Germinal center (tissue), 1 donor: Measurements from ENCODE around the gene KLHL26.
"Not testable (repeated sequence)": the region's sequence is repeated elsewhere in the genome, so short reads cannot be mapped to it uniquely, and the experiment has no call there.

Experiments
- DNase-seq: peaks from one replicate; pipeline ENCODE4 v3.0.0; 2012; ENCODE audit warnings: mixed read lengths, low spot score

KLHL26 gene

DNA sequence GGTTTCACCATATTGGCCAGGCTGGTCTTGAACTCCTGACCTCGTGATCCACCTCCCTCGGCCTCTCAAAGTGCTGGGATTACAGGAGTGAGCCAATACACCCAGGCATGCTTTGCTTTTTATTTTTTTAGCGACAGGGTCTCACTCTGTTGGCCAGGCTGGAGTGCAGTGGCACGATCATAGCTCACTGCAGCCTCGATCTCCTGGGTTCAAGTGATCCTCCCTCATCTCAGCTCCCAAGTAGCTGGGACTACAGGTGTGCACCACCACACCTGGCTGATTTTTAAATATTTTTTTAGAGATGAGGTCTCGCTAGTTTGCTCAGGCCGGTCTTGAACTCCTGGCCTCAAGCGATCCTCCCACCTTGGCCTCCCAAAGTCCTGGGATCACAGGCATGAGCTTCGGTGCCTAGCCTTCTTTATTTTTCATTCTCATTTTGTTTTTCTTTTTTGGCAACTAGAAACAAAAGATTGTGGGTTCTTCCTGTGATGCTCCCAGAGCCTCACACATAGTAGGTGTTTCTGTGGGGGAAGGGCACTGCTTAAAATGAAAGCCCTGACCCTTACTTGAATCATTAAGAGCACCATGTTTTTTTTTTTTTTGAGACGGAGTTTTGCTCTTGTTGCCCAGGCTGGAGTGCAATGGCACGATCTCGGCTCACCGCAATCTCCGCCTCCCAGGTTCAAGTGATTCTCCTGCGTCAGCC is 36.0 kb upstream of the KLHL26 start:
- DNase-seq = not testable (repeated sequence)

DNA sequence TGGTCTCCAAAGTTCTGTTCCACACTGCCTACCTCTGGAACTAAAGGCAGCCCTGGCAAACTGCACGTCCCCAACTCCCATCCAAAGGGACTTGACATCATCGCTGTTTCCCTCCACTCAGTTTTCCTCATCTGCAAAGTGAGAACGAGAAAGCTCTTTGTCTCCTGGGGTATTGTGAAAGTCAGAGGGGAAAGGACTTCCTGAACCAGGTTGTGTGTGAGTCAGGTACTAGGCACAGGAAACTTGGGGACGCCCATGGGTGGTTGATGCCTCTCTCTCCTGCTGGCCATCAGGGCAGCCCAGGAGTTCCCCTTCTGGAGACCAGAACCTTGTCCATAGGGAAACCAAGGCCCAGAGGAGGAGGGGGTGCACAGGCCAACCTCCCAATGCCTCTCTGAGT is 35.0 kb upstream of the KLHL26 start:
- DNase-seq = no peak

DNA sequence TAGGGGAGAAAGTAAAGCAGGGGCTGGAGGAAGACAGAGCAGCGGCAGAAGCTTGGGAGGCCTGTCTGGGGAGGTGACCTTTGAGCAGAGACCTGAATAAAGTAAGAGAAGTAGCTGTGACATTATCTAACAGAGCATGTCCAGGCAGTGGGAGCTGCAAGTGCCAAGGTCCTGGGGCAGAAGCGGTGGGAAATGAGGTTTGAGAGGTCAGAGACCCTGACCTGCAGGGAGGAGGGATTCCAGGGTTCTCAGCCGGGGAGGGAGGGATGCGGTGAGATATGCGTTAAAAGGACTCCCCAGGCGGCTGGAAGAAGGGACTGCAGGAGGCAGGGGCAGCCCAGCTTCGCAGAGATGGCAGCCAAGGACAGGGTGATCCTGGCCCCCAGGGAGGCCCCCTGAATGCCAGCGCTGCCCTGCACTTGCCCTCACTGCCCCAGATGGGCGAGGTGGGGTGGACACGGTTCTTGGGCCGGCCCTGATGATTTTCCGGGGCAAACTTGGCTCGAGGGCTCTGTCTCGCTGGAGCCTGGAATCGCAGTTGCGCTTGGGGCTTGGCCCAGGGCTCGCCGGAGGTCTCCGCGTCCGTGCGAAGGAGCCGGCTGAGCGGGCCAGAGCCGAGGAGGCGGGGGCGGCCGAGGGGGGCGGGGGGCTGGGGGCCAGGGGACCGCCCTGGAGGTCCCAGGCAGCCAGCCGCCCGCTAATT is 33.4 kb upstream of the KLHL26 start:
- no peak for DNase-seq

DNA sequence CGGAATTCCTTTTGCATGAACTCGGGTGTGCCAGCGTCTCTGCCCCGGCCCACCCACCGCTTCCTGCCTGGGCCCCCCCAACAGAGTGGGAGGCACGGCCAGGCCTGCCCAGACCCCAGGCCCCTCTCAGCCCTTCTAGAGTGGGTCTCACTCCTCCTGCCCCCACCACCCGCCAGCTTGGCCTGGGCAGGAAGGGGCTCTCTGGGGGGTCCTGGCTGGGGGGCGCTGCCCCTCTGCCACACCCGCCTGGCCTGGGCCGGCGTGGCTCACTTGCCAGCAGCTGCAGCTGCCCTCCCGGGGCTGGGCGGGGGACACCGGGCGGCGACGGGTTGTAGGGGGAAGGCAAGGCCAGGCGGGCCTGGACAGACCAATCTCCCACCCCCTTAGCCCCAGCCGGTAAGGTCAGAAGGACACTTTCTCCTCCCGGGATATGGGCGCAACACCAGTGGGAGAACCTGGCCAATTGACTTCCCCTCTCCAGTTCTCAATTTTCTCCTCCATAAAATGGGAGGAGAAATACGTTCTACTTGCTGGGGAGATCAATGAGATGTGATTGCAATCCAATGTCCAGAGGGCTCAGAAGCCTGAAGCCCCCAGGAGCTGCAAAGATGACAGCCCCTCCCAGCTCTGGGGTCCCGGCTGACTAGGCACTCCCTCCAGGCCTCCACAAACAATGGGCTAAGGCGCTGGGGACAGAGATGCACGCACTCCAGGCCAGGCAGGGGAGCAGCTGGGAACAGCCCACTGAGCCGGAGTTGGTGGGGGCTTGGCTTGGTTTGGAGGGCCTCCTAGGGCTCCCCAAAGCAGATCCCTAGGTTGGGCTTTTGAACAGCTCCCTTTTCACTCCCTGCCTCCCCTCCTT is 32.6 kb upstream of the KLHL26 start:
- DNase-seq = no peak

DNA sequence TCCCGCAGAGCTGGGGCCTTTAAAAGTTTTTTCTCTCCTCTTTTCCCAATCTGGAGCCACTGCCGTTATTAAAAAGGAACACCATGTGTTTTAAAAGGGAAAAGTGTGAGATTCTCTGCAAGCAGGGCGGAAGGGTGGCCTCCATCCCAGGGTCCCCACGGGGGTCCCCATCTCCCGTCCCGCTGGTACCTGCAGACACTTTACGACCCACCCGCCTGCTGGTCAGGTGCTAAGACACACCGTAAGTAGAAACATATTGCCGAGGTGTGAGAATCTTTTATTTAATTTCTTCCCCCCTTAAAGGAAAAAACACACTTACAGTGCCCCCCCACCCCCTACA is 32.0 kb upstream of the KLHL26 start:
- no peak for DNase-seq

DNA sequence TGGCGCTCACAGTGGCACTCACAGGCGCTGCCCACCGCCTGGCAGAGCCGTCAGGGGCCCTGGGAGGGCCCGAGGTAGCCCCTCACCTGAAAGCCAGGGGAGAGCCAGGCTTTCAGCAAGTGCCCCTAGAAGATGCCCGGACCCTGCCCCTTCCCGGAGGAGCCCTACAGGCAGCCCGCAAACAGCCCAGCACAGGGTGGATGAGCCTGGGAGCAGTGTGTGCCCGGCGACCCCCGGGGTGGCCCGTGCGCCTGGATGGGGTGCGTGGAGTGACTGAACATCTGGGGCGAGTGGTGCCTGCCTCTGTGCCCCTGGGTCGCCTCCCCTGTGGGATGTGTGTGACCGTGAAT is 31.7 kb upstream of the KLHL26 start:
- no peak for DNase-seq

DNA sequence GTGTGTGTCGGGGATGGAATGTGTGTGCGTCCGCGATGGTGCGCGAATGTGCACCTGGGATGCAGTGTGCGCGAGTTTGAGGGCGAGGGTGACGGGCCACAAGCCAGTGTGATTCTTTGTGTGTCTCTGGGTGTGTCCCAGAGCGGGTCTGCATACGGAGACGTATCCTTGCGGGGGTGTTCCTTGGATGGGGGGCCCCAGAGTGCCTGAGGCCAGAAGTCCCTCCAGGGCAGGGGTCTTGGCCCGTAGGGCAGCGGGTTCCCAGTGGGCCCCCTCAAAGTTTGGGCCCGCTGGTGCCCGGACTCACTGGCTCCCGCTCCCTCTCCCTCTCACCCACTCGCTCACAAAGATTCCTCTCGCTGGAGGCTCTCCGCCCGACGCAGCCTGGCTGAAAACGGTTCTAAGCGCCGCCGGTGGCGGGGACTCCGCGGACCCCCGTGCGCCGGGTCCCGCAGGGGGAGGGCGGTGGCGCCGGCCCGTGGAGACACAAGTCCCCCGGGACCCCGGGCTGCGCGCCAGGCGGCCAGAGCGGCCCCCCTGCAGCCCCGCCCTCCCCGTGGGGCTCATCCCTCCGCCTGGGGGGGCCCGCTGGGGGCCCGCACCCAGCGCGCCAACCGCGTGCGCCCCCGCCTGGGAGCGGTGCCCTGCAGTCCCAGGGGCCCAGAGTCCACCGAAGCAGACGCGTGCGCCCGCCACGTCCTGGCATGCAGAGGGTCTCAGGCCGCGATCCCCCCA is 31.1 kb upstream of the KLHL26 start:
- no peak for DNase-seq

DNA sequence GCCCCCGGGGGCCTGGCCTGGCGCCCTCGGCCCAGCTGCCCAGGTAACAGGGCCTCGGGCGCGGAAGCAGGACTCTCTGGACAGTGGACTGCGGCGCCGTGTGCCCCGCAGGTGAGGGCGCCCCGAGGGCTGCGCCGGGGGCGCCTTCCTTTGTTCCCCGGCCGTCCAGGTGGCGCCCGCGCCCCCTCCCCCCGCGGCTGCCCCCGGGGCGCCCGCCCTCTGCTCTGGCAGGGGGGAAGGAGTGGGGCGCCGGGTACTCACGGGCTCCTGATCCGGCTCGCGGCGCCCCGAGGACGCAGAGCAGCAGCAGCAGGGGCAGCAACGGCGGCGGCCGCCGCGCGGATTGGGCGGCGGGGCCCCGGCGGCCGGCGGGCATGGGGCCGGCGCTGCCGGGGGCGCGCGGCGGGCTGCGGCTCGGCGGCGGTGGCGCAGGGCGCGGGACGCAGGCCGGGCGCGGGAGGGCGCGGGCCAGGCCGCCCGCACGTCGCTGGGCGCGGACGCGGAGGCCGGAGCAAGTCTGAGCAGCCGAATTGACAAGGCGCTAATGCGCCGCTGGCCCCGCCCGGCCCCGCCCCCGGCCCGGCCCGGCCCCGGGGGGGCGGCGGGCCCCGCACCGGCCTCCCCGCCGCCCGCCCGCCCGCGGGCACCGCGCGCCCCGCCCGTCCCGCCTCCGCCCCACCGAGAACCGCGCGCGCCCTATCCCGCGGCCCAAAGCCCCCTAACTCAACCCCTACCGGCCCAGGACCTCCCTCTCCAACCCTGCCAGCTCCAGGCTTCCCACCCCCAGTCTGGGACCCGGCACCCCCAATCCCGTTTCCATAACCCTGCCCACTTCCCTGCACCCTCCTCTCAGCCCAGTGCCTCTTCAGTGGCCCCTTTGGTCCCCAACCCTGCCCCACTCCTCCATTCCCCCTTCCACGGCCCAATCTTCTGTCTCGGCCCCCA is 30.3 kb upstream of the KLHL26 start, which contains the start of gene CRLF1:
Gene CRLF1, minus strand, starts transcription at position 519 of the 945 bp plus-strand sequence. Its CDS starts 143 bp downstream, at position 376.
- no peak for DNase-seq

DNA sequence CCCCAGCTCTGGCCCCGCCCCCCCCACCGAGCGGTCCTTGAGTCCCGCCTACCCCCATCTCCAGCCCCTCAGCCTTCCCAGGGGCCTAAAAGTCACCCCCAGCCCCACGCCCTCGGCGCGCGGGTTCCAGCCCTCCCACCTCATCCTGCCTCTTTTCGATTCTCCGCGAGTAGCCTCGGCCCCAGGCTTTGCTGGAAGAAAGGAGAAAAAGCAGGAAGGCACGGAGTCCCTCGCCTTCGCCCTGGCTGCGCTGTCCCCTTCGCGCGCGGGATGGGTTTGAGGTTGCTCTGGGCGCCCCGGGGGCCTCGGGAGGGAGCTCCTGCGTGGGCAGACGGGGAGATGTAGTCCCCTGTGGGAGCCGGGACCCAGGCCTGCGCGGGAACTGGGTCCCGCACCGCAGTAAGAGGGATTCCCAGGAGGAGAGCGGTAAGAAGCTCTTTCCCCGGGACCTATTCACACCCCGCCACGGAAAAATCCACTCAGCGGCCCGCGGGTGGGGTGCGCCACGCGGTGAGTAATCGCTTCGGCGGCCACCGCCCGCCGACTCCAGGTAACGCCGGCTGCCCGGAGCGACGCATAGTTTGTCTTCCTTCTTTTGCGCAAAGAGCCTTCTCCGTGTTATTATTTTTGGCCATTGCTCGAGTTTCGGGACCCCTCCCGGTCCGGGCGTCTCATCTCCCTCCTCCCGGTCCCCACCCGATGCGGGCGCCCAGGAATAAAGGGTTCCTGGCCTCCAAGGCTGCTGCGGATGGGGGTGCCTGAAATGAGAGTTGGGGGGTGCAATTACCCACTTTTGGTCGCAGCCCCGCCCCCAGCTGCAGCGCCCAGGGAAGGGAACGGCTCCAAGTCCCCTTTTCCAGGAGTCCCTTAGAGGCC is 29.4 kb upstream of the KLHL26 start:
- no peak for DNase-seq

DNA sequence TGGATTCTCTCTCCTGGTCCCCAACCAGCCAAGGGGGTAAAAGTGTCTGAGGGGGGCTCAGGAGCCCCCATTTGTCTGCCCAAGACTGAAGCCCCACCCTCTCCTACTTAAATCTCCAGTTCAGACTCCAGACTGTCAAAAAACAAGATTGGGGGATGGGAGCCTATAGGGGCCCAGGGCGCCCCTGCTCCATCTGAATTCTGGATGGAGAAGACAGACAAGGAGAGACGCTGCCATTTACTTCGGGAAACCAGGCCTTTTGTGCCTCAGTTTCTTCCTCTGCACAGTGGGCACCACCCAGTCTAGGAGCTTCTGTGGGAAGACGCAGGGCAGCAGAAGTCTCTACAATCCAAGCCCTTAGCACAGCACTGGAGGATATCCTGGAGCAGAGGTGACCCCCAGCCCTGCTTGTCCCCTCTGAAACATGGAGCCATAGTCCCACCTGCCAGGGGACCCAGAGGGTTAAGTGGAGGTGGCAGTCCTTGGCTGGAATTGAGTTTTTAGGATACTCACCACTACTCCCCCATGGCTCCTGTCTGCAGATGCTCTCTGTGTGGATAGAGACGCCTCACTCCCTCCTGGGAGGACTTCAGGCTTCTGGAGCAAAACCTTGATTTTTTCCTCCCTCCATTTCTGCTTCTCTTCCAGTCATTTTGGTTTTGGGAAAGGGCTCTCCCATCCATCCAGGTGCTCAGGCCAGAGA is 28.6 kb upstream of the KLHL26 start:
- DNase-seq = no peak

DNA sequence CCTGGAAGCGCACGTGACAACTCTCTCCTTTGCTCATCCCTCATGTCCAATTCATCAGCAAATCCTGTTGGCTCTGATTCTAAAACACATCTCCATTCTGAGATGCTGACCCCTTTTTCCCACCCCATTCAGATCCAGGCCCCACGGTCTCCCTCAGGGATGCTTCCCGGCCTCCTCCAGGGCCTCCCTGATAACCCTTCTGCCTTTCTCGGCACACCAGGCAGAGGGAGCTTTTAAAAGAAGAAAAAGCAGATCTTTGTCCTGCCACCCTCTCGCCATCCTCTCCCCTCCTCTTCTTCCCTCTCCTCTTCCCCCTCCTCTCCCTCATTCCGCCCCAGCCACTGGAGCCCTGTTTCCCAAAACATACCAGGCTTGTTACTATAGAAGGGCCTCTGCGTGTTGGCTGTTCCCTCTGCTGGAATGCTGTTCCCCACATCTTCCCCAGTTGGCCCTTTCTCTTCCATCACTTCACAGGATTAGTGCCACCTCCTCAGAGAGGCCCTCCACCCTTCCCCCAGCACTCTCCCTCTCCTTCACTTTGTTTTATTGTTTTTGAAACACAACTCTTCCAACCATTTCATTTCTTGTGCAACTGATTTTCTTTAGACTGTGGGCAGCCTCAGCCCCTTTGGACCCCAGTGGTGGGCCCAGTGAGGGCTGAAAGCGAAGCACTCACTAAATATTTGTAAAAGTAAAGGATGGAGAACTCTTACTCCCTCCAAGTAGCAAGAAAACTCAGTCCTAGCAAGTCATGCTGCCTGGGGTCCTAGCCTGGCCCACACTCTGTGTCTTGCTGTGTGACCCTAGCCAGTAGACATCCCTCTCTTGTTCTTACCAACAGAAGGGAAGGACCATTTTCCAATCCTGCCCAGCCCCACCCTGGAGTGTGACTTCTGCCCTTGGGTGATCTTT is 27.8 kb upstream of the KLHL26 start:
- no peak for DNase-seq

DNA sequence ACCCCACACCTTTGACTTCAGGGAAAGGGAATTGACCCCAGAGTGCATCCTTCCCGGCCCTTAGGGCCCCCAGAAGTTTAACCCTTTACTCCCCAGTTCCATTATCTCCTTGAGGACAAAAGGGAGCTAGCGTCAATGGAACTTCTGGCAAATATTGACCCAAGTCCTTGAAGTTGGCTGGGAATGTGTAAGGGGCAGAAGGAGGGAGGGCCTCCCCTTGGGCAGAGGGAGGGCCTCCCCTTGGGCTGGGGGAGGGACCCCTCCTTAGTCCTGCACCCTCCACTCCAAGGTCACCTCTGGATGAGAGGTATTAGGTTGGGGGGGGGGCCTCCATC is 27.1 kb upstream of the KLHL26 start:
- no peak for DNase-seq

DNA sequence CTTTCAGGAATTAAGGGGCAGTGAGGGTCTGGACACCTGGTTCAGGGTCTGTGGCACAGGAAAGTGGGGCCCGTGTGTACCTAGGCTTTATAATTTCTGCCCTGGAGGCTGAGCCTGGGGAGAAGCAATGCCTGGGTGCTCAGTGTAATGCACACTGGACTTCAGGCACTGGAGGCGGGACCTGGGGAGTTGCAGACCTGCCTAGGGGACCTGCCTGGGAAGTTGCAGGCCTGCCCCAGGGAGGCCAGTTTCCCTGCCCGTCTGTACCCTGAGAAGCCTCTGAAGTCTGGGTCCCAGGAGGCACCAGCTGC is 26.6 kb upstream of the KLHL26 start:
- DNase-seq = no peak

DNA sequence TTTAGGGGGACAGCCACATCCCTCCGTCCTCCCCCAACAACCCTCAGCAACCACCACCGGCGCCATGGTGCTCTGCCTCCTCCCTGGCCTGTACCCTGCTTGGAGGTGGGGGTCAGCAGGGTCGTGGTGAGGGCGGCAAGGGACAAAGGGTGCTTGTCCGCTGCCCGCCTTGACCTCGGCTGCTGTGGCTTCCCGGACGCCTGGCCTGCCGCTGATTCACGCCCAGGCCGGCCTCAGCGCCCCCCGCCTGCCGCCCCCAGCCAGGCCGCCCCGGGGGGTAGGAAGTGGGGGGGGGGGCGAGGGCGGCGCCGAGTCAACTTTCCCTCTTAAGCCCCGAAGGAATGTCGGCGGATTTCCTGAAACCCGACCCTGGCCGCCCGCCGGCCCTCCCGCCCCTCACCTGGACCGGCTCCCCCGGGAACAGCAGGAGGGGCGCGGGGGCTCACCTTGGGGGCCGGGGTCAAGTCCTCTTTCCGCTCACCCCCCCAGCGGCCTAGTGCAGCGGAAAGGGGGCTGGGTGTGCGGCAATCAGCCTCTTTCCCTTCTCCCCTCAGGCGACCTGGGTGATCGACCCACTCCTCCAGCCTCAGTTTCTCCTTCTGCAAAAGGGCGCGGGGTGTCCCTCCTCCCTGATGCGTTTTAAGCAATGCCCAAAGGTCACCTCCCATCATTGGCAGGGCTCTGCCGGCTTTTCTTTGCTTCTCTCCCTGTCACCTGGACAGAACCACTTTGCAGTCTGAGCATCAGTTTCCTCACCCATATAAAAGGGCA is 26.1 kb upstream of the KLHL26 start:
- no peak for DNase-seq

DNA sequence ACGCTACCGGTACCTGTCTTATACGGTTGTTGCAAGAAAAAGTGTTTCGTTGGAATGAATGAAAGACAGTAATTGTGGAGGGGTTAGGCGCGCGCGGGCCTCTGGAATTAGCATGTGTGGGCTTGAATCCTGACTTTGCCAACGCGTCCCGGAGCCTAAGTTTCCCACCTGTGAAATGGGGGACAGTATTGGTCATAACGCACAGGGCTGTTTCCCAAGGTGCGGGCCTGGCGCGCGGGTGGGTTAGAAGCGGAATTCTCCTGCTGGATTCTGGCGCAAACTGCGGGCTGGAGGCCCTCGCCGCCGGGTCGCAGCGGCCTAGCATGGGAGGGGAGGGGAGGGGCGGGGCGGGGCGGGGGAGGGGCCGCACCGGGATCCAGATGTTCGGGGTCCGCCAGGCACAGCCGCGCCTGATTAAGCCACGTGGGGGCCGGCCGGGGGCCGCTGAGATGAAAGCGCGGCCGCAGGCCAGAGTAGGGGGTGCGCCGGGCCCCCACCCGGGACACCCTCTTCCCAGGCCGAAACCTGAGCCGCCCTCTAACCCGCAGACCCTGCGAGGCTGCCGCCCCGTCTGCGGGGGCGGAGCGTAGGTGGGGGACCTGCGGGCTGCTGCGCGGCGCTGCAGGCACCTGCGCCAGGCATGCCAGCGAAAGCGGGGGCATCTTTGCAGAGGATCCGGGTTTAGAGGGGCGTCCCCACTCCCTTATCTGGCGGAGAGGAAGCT is 25.3 kb upstream of the KLHL26 start:
- DNase-seq = no peak

DNA sequence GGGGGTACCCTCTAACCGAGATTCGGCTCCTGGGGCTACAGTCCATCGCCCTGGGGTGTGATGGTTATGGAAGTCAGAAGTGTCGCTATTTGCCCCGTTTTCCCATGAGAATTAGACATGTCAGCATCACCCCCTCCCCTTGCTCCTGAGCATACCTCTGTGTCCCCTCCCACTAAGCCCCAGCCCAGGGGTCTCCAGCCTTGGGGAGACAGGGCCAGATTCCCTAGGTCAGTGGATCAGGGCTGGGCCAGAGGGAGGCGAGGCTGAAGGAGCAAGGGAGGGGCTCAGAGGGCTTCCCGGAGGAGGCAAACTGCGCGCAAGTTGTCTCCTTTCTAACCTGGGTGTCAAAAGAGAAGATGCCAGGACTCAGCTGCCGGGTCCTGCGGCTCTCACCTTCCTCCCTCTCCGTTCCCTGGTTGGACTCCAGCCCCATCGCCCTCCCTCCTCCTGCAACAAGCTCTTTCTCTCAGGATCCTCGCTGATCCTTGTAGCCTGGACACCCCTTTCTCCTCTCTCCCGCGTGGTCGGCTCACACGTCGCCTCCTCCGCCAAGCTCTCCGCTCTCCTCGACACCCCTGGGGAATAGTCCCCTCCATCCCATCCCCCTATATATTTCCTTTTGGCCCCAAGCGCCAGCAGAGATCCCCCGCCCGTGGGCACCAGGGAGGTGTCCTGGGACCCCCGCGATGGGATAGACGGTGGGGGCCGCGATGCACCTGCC is 24.6 kb upstream of the KLHL26 start:
- no peak for DNase-seq
